ENCODE results near the gene SV2C.
"Not testable (repeated sequence)": the region's sequence is repeated elsewhere in the genome, so short reads cannot be mapped to it uniquely, and the experiment has no call there.

Gene SV2C

GRCh38 chr5:76314643-76315042 lies 231.5 kb downstream of the SV2C start:
- no peak for DNase-seq

GRCh38 chr5:76319673-76320072 lies 236.5 kb downstream of the SV2C start:
- no peak for DNase-seq

- not testable (repeated sequence) for DNase-seq
Observed at GRCh38 chr5:76323494-76323893, 240.3 kb downstream of the SV2C start.

DNA sequence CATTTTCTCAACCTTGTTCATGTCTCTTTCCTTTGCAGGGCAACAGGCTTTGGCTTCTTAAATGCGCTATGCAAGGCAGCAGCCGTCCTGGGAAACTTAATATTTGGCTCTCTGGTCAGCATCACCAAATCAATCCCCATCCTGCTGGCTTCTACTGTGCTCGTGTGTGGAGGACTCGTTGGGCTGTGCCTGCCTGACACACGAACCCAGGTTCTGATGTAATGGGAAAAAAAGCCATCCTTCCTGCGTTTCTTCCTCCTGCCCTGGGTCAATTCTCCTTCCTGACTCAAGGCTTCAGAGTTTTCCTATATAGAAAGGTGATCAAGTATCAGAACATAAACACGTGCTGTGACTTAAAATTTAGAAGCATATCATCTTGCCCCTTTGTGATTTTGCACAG lies 242.1 kb downstream of the SV2C start:
- DNase-seq = no peak

- no peak for DNase-seq
Observed at GRCh38 chr5:76325876-76326491, 242.8 kb downstream of the SV2C start.

DNA sequence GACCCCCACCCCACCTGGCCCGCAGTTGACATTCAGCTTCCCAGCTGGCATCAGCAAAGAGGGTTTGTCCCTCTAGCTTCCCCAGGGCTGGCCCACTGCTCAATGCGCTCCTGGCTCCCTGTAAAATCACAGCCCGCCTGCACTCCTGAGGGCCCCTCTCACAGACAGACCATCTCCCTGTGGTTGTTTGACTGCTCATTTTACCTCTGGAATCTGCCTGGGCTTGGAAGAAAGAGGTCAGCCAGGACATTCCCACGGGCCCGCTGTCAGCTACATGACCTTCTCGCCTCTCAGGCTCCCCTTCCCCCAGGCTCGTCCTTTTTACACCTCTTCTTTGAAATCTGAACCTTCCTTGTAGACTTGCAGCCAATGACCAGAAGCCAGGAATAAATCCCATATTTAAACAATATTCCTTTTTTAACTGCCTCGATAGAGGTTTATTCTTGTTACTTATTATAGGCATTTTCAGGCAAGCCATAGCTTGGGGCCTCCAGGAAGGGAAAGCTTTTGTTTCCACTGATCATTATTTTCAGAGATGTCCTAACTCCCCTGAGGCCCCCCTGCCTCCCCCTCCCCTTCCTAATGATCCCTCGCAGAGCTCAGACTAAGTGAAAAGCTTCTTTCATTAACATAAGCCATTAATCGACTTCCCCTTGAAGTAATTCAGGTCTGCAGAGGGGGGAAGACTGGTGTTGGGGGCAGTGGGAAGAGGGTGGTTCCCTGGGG lies 243.6 kb downstream of the SV2C start:
- no peak for DNase-seq

DNA sequence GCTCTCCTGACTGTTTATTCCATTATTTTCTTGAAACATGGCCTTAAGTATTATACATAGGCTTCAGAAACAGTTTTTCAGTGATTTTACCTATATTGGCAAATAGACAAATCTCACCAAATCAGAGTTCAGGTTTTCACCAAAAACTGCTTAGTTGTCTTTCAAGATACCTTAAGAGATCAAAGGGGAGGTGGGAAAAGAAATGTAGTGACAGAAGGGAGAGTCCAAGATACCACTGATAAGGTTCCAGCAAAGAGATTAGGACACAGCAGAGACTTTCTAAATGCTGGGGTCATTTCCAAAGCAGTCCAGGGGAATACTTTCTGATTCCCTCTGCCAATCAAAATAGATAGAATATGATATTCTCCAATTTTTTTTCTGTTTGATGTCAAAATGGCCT lies 246.2 kb downstream of the SV2C start:
- DNase-seq = no peak

GRCh38 chr5:76331126-76331525 lies 247.9 kb downstream of the SV2C start:
- DNase-seq = no peak

GRCh38 chr5:76332102-76332501 lies 248.9 kb downstream of the SV2C start:
- no peak for DNase-seq

DNA sequence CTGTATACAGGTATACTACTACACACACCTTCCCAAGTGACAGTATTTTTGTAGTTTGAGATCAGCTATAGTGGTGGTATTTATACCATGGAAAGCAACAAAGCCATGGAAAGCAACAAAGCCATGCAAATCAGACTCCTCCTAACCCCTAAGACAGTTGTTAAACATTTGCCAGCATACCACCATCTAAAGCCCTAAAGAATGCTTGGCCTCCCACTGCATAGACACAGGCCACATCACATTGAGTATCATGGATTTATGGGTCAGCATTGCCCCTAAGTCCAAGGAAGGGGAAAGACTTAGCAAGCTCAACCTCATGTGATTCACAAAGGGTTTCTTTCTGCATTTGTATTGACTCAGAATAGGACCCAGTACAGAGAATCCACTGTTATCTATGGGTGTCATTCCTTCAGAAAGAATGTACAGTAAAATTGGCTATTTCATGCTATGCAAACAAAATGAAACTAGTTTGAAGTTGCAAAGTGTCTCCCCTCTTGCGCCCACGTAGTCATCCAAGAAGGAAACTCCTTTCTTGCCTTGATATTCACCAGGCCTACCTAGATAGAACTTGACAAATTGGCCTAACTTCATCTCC lies 249.5 kb downstream of the SV2C start:
- no peak for DNase-seq

DNA sequence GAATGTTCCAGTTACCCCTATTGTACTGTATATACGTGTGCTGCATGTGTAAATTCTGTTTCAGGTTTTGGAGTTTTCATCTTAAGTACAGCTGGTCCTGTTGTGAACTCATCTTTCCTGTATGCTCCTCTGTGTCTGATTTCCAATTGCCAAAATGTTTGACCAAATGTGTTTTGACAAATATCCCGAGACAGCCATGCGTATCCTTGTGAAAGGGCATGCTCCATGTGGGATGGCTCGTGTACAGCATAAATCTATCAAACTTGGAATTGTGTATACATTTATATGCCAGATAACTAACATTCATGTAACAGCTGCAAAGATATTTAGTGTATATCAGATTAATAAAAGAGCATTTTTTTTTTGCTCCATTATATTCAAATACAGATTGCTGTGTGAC lies 250.4 kb downstream of the SV2C start:
- no peak for DNase-seq

DNA sequence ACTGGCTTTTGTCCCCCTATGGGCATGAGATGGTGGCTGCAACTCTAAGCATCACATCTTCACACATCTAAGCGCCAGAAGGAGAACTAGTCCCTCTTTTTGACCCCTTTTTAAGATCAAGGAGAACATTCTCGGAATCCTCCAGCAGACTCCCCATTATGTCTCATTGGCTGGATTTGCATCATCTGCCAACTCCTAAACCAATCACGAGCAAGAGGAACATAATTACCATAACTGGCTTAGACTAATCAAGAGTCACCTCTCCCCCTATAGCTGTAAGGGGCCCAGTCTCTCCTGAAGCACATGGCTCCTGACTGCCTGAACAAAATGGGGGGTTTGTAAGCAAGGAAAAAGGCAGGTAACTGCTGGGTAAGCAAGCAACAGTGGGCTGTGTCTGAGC lies 251.4 kb downstream of the SV2C start:
- DNase-seq = no peak

DNA sequence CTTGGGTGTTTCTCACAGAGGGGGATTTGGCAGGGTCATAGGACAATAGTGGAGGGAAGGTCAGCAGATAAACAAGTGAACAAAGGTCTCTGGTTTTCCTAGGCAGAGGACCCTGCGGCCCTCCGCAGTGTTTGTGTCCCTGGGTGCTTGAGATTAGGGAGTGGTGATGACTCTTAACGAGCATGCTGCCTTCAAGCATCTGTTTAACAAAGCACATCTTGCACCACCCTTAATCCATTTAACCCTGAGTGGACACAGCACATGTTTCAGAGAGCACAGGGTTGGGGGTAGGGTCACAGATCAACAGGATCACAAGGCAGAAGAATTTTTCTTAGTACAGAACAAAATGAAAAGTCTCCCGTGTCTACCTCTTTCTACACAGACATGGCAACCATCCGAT lies 252.3 kb downstream of the SV2C start:
- DNase-seq = not testable (repeated sequence)

DNA sequence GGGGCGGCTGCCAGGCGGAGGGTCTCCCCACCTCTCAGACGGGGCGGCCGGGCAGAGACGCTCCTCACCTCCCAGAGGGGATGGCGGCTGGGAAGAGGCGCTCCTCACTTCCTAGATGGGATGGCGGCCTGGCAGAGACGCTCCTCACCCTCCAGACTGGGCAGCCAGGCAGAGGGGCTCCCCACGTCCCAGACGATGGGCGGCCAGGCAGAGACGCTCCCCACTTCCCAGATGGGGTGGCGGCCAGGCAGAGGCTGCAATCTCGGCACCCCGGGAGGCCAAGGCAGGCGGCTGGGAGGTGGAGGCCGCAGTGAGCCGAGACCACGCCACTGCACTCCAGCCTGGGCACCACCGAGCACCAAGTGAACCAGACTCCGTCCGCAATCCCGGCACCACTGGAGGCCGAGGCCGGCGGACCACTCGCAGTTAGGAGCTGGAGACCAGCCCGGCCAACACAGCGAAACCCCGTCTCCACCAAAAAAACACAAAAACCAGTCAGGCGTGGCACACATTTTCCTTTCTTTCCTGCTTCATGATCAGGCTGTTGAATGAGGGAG lies 253.1 kb downstream of the SV2C start:
- not testable (repeated sequence) for DNase-seq

- DNase-seq = no peak
Observed at GRCh38 chr5:76337953-76338451, 254.8 kb downstream of the SV2C start.

DNA sequence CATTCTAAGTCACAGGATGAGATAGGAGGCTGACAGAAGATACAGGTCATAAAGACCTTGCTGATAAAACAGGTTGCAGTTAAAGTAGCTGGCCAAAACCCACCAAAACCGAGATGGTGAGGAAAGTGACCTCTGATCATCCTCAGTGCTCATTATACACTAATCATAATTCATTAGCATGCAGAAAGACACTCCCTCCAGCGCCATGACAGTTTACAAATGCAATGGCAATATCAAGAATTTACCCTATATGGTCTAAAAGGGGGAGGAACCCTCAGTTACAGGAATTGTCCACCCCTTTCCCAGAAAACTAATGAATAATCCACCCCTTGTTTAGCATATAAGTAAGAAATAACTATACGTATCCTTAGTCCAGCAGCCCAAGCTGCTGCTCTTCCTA lies 256.7 kb downstream of the SV2C start:
- no peak for DNase-seq

DNA sequence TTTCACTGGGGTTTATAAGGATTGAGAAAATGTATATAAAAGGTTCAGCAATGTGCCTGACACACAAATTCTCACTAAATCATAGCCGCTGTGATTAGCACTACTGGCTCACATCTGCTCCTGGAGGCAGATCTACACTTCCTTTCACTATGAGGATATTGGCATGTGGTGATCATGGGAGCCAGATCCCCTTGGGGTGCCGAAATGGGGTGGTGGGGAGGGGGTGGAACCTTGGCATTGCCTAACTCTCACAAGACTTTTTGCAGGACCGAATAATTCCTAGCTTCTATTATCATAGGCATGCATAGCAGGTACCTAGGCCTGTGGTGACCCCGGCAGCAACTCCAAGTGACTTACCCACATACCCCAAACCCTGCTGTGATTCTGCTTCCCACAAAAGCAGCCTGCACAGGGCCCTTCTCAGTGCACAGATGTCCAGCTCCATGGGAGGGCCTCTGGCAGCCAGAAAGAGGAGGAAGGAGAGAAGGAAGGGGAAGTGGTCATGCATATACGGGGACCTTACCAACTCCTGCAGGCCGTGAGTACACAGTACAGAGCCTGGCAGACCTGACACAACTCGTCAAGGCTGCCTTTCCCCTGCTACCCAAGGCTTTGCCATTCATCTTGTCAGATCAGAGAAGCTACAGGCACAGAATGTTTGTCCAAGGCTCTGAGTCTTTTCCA lies 258.6 kb downstream of the SV2C start:
- no peak for DNase-seq

GRCh38 chr5:76342474-76342873 lies 259.3 kb downstream of the SV2C start:
- DNase-seq = no peak

DNA sequence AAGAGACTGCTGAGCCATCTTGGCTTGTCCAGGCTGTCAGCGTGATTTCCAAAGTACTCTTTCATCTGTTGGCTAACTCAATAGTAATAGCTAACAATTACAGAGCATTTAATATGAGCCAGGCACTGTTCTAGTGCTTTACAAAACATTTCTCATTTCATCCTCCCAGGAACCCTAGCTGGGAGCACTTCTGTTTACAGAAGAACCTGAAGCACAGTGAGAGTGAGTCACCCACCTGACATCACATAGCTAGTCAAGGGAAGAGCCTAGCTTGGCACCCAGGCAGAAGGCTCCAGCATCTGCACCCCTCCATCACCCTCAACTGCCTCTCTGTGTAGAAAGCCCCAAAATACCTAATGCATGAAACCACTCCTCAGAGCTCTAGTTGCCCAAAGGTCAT lies 262.4 kb downstream of the SV2C start:
- DNase-seq = no peak

GRCh38 chr5:76351176-76351575 lies 268.0 kb downstream of the SV2C start:
- DNase-seq = no peak

DNA sequence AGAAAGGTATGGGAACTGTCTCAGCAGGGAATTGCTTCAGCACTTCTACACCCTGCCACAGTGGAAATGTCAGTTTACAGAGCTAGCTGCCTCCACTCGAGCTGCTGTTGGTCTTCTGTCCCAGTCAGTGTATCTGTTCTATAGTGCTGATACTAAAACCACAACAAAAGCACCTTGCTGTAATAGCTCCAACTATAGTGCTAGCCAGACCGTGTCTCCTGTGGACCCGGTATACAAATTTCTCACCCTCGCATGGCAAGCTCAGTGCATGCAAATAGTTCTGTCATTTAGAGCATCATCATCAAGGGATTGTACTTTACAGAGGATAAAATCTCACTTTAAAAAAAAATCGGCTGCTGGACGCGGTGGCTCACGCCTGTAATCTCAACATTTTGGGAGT lies 268.4 kb downstream of the SV2C start:
- DNase-seq = no peak

- no peak for DNase-seq
Observed at GRCh38 chr5:76356887-76357286, 273.7 kb downstream of the SV2C start.

Data from cortex of kidney (tissue), 1 donor.